Subcutaneous abdominal adipose tissue (tissue), 5 donors: ENCODE results near the gene KRTAP24-1.

Experiments used
- H3K27ac ChIP-seq: one replicate; pipeline ENCODE4 v1.7.0; 2013; ENCODE audit warnings: low read depth, mild to moderate bottlenecking, inconsistent platforms, low read length, moderate library complexity
- H3K27me3 ChIP-seq, 5 donors: one replicate each; pipeline ENCODE4 v1.7.0; 2013; ENCODE audit warnings: low read length in 5 of 5, inconsistent platforms in 1 of 5; ENCODE audit not compliant: control insufficient read depth in 5 of 5, insufficient read depth in 4 of 5
- H3K36me3 ChIP-seq, 5 donors: one replicate each; pipeline ENCODE4 v1.7.0; 2013; ENCODE audit warnings: low read length in 5 of 5; ENCODE audit not compliant: control insufficient read depth in 5 of 5, insufficient read depth in 5 of 5
- H3K4me1 ChIP-seq, 5 donors: one replicate each; pipeline ENCODE4 v1.7.0; 2013; ENCODE audit warnings: low read length in 5 of 5, mild to moderate bottlenecking in 3 of 5, moderate library complexity in 1 of 5; ENCODE audit not compliant: control insufficient read depth in 5 of 5, insufficient read depth in 5 of 5
- H3K4me3 ChIP-seq, 5 donors: one replicate each; pipeline ENCODE4 v1.7.0; 2013; ENCODE audit warnings: low read length in 5 of 5, low read depth in 1 of 5
- H3K9ac ChIP-seq, 5 donors: one replicate each; pipeline ENCODE4 v1.7.0; 2013; ENCODE audit warnings: low read length in 5 of 5, mild to moderate bottlenecking in 4 of 5, moderate library complexity in 3 of 5
- H3K9me3 ChIP-seq, 5 donors: one replicate each; pipeline ENCODE4 v1.7.0; 2013; ENCODE audit warnings: low read length in 5 of 5; ENCODE audit not compliant: control insufficient read depth in 5 of 5
- donor health status: healthy.
- donor health status: healthy.
- donor health status: healthy.
- donor health status: healthy.
- donor health status: healthy.

The KRTAP24-1 gene

GRCh38 chr21:30269803-30270530, 12.8 kb downstream of the KRTAP24-1 start:
- H3K4me3 ChIP-seq, result no peak overlapping the region
- H3K9me3 ChIP-seq, result no peaks in the 10 kb centered on the region
- no peak overlapping the region for H3K27ac ChIP-seq
- peaks cover 0 to 18% (median 11%) of the 10 kb centered on the region in 5 donors for H3K4me1 ChIP-seq
- H3K9ac ChIP-seq, result no peak overlapping the region
- no peaks in the 10 kb centered on the region for H3K36me3 ChIP-seq
- H3K27me3 ChIP-seq, result no peaks in the 10 kb centered on the region

GRCh38 chr21:30268608-30269197, 14.0 kb downstream of the KRTAP24-1 start:
- H3K27me3 ChIP-seq, result no peaks in the 10 kb centered on the region
- no peak overlapping the region for H3K27ac ChIP-seq
- H3K36me3 ChIP-seq, result no peaks in the 10 kb centered on the region
- no peaks in the 10 kb centered on the region for H3K9me3 ChIP-seq
- peaks cover 0 to 18% (median 11%) of the 10 kb centered on the region in 5 donors for H3K4me1 ChIP-seq
- H3K4me3 ChIP-seq, result peak overlapping the region in 1 of 5 donors; percentile 1
- H3K9ac ChIP-seq, result no peak overlapping the region

GRCh38 chr21:30257773-30258172, 25.0 kb downstream of the KRTAP24-1 start:
- Histone ChIP-seq H3K9me3 (no peaks in the 10 kb centered on the region), H3K9ac (no peak overlapping the region), H3K36me3 (no peaks in the 10 kb centered on the region), H3K4me1 (no peaks in the 10 kb centered on the region), H3K27me3 (no peaks in the 10 kb centered on the region), H3K27ac (no peak overlapping the region), H3K4me3 (no peak overlapping the region)

GRCh38 chr21:30256100-30256499, 26.6 kb downstream of the KRTAP24-1 start:
- Histone ChIP-seq H3K36me3 (no peaks in the 10 kb centered on the region), H3K27me3 (no peaks in the 10 kb centered on the region), H3K4me1 (no peaks in the 10 kb centered on the region), H3K4me3 (no peak overlapping the region), H3K9ac (no peak overlapping the region), H3K27ac (no peak overlapping the region), H3K9me3 (no peaks in the 10 kb centered on the region)

GRCh38 chr21:30255679-30256078, 27.1 kb downstream of the KRTAP24-1 start:
- Histone ChIP-seq H3K4me1 (no peaks in the 10 kb centered on the region), H3K4me3 (no peak overlapping the region), H3K9ac (no peak overlapping the region), H3K36me3 (no peaks in the 10 kb centered on the region), H3K27me3 (no peaks in the 10 kb centered on the region), H3K9me3 (no peaks in the 10 kb centered on the region), H3K27ac (no peak overlapping the region)

- H3K36me3 ChIP-seq, result no peaks in the 10 kb centered on the region
- H3K4me1 ChIP-seq, result no peaks in the 10 kb centered on the region
- no peaks in the 10 kb centered on the region for H3K27me3 ChIP-seq
- H3K27ac ChIP-seq, result no peak overlapping the region
- H3K9ac ChIP-seq, result no peak overlapping the region
- no peak overlapping the region for H3K4me3 ChIP-seq
- no peaks in the 10 kb centered on the region for H3K9me3 ChIP-seq
Measured at GRCh38 chr21:30251781-30252180, 31.0 kb downstream of the KRTAP24-1 start.

GRCh38 chr21:30249936-30250335, 32.8 kb downstream of the KRTAP24-1 start:
- Histone ChIP-seq H3K4me3 (no peak overlapping the region), H3K9me3 (no peaks in the 10 kb centered on the region), H3K27me3 (no peaks in the 10 kb centered on the region), H3K4me1 (no peaks in the 10 kb centered on the region), H3K9ac (no peak overlapping the region), H3K27ac (no peak overlapping the region), H3K36me3 (no peaks in the 10 kb centered on the region)

- Histone ChIP-seq H3K36me3 (no peaks in the 10 kb centered on the region), H3K9ac (no peak overlapping the region), H3K4me1 (no peaks in the 10 kb centered on the region), H3K27ac (no peak overlapping the region), H3K9me3 (no peaks in the 10 kb centered on the region), H3K27me3 (no peaks in the 10 kb centered on the region), H3K4me3 (no peak overlapping the region)
Measured at GRCh38 chr21:30248844-30249243, 33.9 kb downstream of the KRTAP24-1 start.

- Histone ChIP-seq H3K9ac (no peak overlapping the region), H3K9me3 (no peaks in the 10 kb centered on the region), H3K27ac (no peak overlapping the region), H3K27me3 (no peaks in the 10 kb centered on the region), H3K4me1 (no peaks in the 10 kb centered on the region), H3K4me3 (no peak overlapping the region), H3K36me3 (no peaks in the 10 kb centered on the region)
Measured at GRCh38 chr21:30245061-30245460, 37.7 kb downstream of the KRTAP24-1 start.

- Histone ChIP-seq H3K9ac (no peak overlapping the region), H3K27ac (no peak overlapping the region), H3K4me1 (no peaks in the 10 kb centered on the region), H3K27me3 (no peaks in the 10 kb centered on the region), H3K36me3 (no peaks in the 10 kb centered on the region), H3K4me3 (no peak overlapping the region), H3K9me3 (no peaks in the 10 kb centered on the region)
Measured at GRCh38 chr21:30243691-30244090, 39.1 kb downstream of the KRTAP24-1 start.
